Thymus (tissue), 11 donors: ENCODE measurements around the gene FLNC. TPM values are rescaled to one million over a fixed set of nuclear protein-coding genes. Genes with fewer than 3 reads are reported as not detected.
A peak's percentile ranks its signal among the peaks of the same experiment; 100 is the strongest.

Experiments
- DNase-seq, 9 donors: peaks; one replicate each; pipeline ENCODE4 v3.0.0-alpha.2; 2013; ENCODE audit warnings: low spot score in 9 of 9, low read depth in 6 of 9, missing footprints in 1 of 9
- H3K27ac ChIP-seq, 2 donors: one replicate each; pipeline ENCODE4 v1.5.1; 2013; ENCODE audit warnings: control low read depth in 1 of 2, low read depth in 1 of 2, low read length in 1 of 2, mild to moderate bottlenecking in 1 of 2, moderate library complexity in 1 of 2
- H3K27me3 ChIP-seq, 2 donors: one replicate each; pipeline ENCODE4 v1.5.1; 2013; ENCODE audit warnings: low read length in 1 of 2; ENCODE audit not compliant: control insufficient read depth in 2 of 2, insufficient read depth in 1 of 2
- H3K36me3 ChIP-seq, 2 donors: one replicate each; pipeline ENCODE4 v1.5.1; 2013; ENCODE audit warnings: low read length in 1 of 2, mild to moderate bottlenecking in 1 of 2, moderate library complexity in 1 of 2; ENCODE audit not compliant: control insufficient read depth in 2 of 2, insufficient read depth in 2 of 2
- H3K4me1 ChIP-seq, 2 donors: one replicate each; pipeline ENCODE4 v1.5.1; 2013; ENCODE audit warnings: low read length in 2 of 2; ENCODE audit not compliant: control insufficient read depth in 2 of 2, insufficient read depth in 2 of 2
- H3K4me3 ChIP-seq, 2 donors: one replicate each; pipeline ENCODE4 v1.5.1; 2013; ENCODE audit warnings: low read length in 2 of 2, control low read depth in 1 of 2, mild to moderate bottlenecking in 1 of 2
- H3K9me3 ChIP-seq, 2 donors: one replicate each; pipeline ENCODE4 v1.5.1; 2013; ENCODE audit warnings: low read length in 1 of 2, mild to moderate bottlenecking in 1 of 2; ENCODE audit not compliant: control insufficient read depth in 2 of 2, insufficient read depth in 1 of 2
- WGBS: extraction: QIAGEN DNeasy Blood & Tissue Kit; methylation state at CpG from one replicate; pipeline ENCODE4 v1.1.7; 2013; 5-methylcytosine and 5-hydroxymethylcytosine counted together
- polyA plus RNA-seq: library from polyadenylated mRNA; stranded (reverse); fragments of 200-250 nt; gene quantifications from one replicate; pipeline ENCODE4 v1.2.3, GENCODE V29; 2013
- total RNA-seq: library from RNA; stranded (reverse); fragments of 120-200 nt; gene quantifications from one replicate; pipeline ENCODE4 v1.2.4, GENCODE V29; 2013
- donor health status: healthy.

The FLNC gene
- total and polyA plus RNA-seq, 2 donors, result 0.71 to 0.96 TPM

GRCh38 chr7:128839751-128840177 lies 9.6 kb downstream of the FLNC start:
- WGBS, result 97% methylated on average over 13 of the region's 13 CpGs
- peaks cover 0 to 8% of the 10 kb centered on the region in 2 donors for H3K27me3 ChIP-seq
- no peaks in the 10 kb centered on the region for H3K4me1 ChIP-seq
- no peaks in the 10 kb centered on the region for H3K36me3 ChIP-seq
- no peak for DNase-seq
- H3K4me3 ChIP-seq, result no peak overlapping the region
- no peak overlapping the region for H3K27ac ChIP-seq
- no peaks in the 10 kb centered on the region for H3K9me3 ChIP-seq

GRCh38 chr7:128840326-128841170 lies 10.3 kb downstream of the FLNC start:
- H3K9me3 ChIP-seq, result no peaks in the 10 kb centered on the region
- no peaks in the 10 kb centered on the region for H3K4me1 ChIP-seq
- H3K27me3 ChIP-seq, result peaks cover 0 to under 1% of the 10 kb centered on the region in 2 donors
- no peak overlapping the region for H3K4me3 ChIP-seq
- 96% methylated on average over 23 of the region's 23 CpGs for WGBS
- no peaks in the 10 kb centered on the region for H3K36me3 ChIP-seq
- H3K27ac ChIP-seq, result no peak overlapping the region
- DNase-seq, result no peak

GRCh38 chr7:128841171-128841690 lies 11.0 kb downstream of the FLNC start:
- WGBS, result 93% methylated on average over 17 of the region's 17 CpGs
- no peaks in the 10 kb centered on the region for H3K36me3 ChIP-seq

GRCh38 chr7:128841921-128842673 lies 11.9 kb downstream of the FLNC start:
- H3K4me3 ChIP-seq, result no peak overlapping the region
- no peaks in the 10 kb centered on the region for H3K27me3 ChIP-seq
- no peaks in the 10 kb centered on the region for H3K36me3 ChIP-seq
- H3K9me3 ChIP-seq, result peaks cover 0 to 3% of the 10 kb centered on the region in 2 donors
- DNase-seq, result peak in 3 of 9 donors; percentile 37 to 56 (median 50)
- 61% methylated on average over 35 of the region's 35 CpGs for WGBS
- no peaks in the 10 kb centered on the region for H3K4me1 ChIP-seq
- H3K27ac ChIP-seq, result no peak overlapping the region

More at GRCh38 chr7:128841171-128841690, 11.0 kb downstream of the FLNC start:
- Histone ChIP-seq H3K4me1 (no peaks in the 10 kb centered on the region), H3K4me3 (no peak overlapping the region), H3K27ac (no peak overlapping the region), H3K9me3 (no peaks in the 10 kb centered on the region), H3K27me3 (no peaks in the 10 kb centered on the region)
- DNase-seq, result no peak

- Histone ChIP-seq H3K9me3 (peaks cover 0 to 3% of the 10 kb centered on the region in 2 donors), H3K27ac (no peak overlapping the region), H3K27me3 (no peaks in the 10 kb centered on the region), H3K4me3 (no peak overlapping the region), H3K36me3 (no peaks in the 10 kb centered on the region), H3K4me1 (no peaks in the 10 kb centered on the region)
- WGBS, result 96% methylated on average over 38 of the region's 38 CpGs
- DNase-seq, result no peak
Measured at GRCh38 chr7:128842674-128843641, 12.8 kb downstream of the FLNC start.

- H3K4me3 ChIP-seq, result no peak overlapping the region
- H3K36me3 ChIP-seq, result no peaks in the 10 kb centered on the region
- no peak overlapping the region for H3K27ac ChIP-seq
- no peaks in the 10 kb centered on the region for H3K27me3 ChIP-seq
- H3K4me1 ChIP-seq, result no peaks in the 10 kb centered on the region
- H3K9me3 ChIP-seq, result peaks cover 0 to 3% of the 10 kb centered on the region in 2 donors
- no peak for DNase-seq
- 97% methylated on average over 17 of the region's 17 CpGs for WGBS
Measured at GRCh38 chr7:128843938-128844621, 13.9 kb downstream of the FLNC start.

GRCh38 chr7:128844777-128845311 lies 14.6 kb downstream of the FLNC start:
- Histone ChIP-seq H3K4me3 (no peak overlapping the region), H3K36me3 (no peaks in the 10 kb centered on the region), H3K27ac (no peak overlapping the region), H3K9me3 (peaks cover 0 to 3% of the 10 kb centered on the region in 2 donors), H3K4me1 (no peaks in the 10 kb centered on the region), H3K27me3 (no peaks in the 10 kb centered on the region)
- 97% methylated on average over 25 of the region's 25 CpGs for WGBS
- no peak for DNase-seq

GRCh38 chr7:128845475-128845874 lies 15.3 kb downstream of the FLNC start:
- Histone ChIP-seq H3K4me3 (no peak overlapping the region), H3K36me3 (no peaks in the 10 kb centered on the region), H3K27me3 (no peaks in the 10 kb centered on the region), H3K4me1 (no peaks in the 10 kb centered on the region), H3K27ac (no peak overlapping the region), H3K9me3 (peaks cover 0 to 3% of the 10 kb centered on the region in 2 donors)
- 92% methylated on average over 5 of the region's 5 CpGs for WGBS
- no peak for DNase-seq
